ENCODE data around the gene SPATA13. TPM values are rescaled to one million over a fixed set of nuclear protein-coding genes. Genes with fewer than 3 reads are reported as not detected.

Gene SPATA13
- total and polyA plus RNA-seq, 2 donors (not counting 3 experiments of a cell fraction or from before 2014, with no cell fraction given): 6.6 to 12.9 TPM

GRCh38 chr13:24151864-24152263, 8.7 kb upstream of the SPATA13 start:
- no peak for DNase-seq (ENCODE audit: low read depth, low spot score)
- Histone ChIP-seq H3K27ac (ENCODE audit: insufficient read depth, low read depth, low read length) (no peak overlapping the region), H2AFZ (ENCODE audit: low read depth, low read length) (no peak overlapping the region), H3K9ac (replicated peaks; ENCODE audit: extremely low read depth, insufficient read depth, low read length) (no peak overlapping the region), H3K9me1 (replicated peaks; ENCODE audit: control insufficient read depth, extremely low read depth, insufficient read depth, low read length) (no peaks in the 10 kb centered on the region), H4K20me1 (replicated peaks; ENCODE audit: control insufficient read depth, extremely low read depth, insufficient read depth, low read length) (no peaks in the 10 kb centered on the region), H3K4me1 (ENCODE audit: control insufficient read depth, extremely low read depth, insufficient read depth, low read length) (peaks cover 17% of the 10 kb centered on the region), H3K27me3 (ENCODE audit: control insufficient read depth in 2 of 2, insufficient read depth in 2 of 2, low read length in 2 of 2) (no peaks in the 10 kb centered on the region), H3K36me3 (ENCODE audit: control insufficient read depth in 2 of 2, extremely low read depth in 1 of 2, insufficient read depth in 2 of 2, low read length in 2 of 2) (no peaks in the 10 kb centered on the region), H3K79me2 (ENCODE audit: control insufficient read depth, insufficient read depth, low read length) (no peaks in the 10 kb centered on the region), H3K4me2 (ENCODE audit: insufficient read depth, low read length) (no peak overlapping the region), H3K9me3 (replicated peaks; ENCODE audit: control insufficient read depth, insufficient read depth, low read length) (no peaks in the 10 kb centered on the region), H3K4me3 (replicated peaks in 1 of 3; ENCODE audit: insufficient read depth in 1 of 3, low read depth in 1 of 3, low read length in 3 of 3) (no peak overlapping the region)
- ChIA-PET CTCF (interaction anchor here (1.1 to 2.1 kb wide), 3 partner anchors 9 to 132 kb away, joined by 4 to 8 read pairs (median 7); partner anchors contain the start of gene SPATA13), POLR2A (no interaction called here)
- TF ChIP-seq CTCF (IDR thresholded peaks at IDR 0.05; ENCODE audit: extremely low read depth in 1 of 2, insufficient read depth in 1 of 2, low read depth in 1 of 2, low read length in 2 of 2) (no peak), JUN (IDR thresholded peaks at IDR 0.05; ENCODE audit: borderline replicate concordance, insufficient read depth, insufficient read length, low read depth) (no peak), FOS (IDR thresholded peaks at IDR 0.05; ENCODE audit: borderline replicate concordance, insufficient read depth, low read length) (no peak), POLR2A (IDR thresholded peaks at IDR 0.05; ENCODE audit: low read depth, low read length) (no peak), POLR2AphosphoS5 (IDR thresholded peaks at IDR 0.05; ENCODE audit: insufficient read depth, low read depth, low read length) (no peak), EZH2 (IDR thresholded peaks at IDR 0.05; ENCODE audit: borderline replicate concordance, low read depth, low read length, severe bottlenecking) (no peak), GATA2 (IDR thresholded peaks at IDR 0.05; ENCODE audit: insufficient read depth, insufficient read length, low read depth, low read length) (no peak), MYC (IDR thresholded peaks at IDR 0.05; ENCODE audit: low read depth, low read length) (no peak), MAX (IDR thresholded peaks at IDR 0.05; ENCODE audit: insufficient read depth, insufficient read length) (no peak)
- FAIRE-seq: no peak
- intact Hi-C loops (cut with micrococcal nuclease) (no loop called here), dilution Hi-C loops (cut with MboI; ENCODE audit: extremely low pct_ligation_motif_present, low sequenced_read_pairs) (no loop called here)
- no TSS peak for BruUV-seq (replicated peaks)

All from endothelial cell of umbilical vein (primary cell).